ENCODE measurements around the gene PLA2G15.

GRCh38 chr16:68263559-68264127 is 18.5 kb downstream of the PLA2G15 start:
- TF ChIP-seq CTCF (IDR thresholded peaks at IDR 0.05) (no peak), KDM5A (IDR thresholded peaks at IDR 0.05) (no peak), ZC3H11A (IDR thresholded peaks at IDR 0.05) (no peak), RCOR1 (IDR thresholded peaks at IDR 0.05; ENCODE audit: low read depth, low read length) (no peak)
